Fibroblast of mammary gland (primary cell): ENCODE measurements around the gene PDXP.
"Not testable (repeated sequence)": the region's sequence is repeated elsewhere in the genome, so short reads cannot be mapped to it uniquely, and the experiment has no call there.

Experiments used
- DNase-seq: peaks from one replicate; pipeline ENCODE4 v3.0.0-alpha.2; 2010; ENCODE audit warnings: low read depth
- H3K4me3 ChIP-seq: 2 replicates; pipeline ENCODE4 v1.5.1; 2011; ENCODE audit warnings: low read depth, mild to moderate bottlenecking, low read length, moderate library complexity; ENCODE audit not compliant: control insufficient read depth
- TF ChIP-seq, protein P1 (sequence below): conservative IDR thresholded peaks from 2 replicates; pipeline ENCODE4 v1.5.1; 2011; ENCODE audit warnings: low read depth, low read length, inconsistent platforms; ENCODE audit not compliant: control insufficient read depth, insufficient read depth

PDXP gene, protein sequence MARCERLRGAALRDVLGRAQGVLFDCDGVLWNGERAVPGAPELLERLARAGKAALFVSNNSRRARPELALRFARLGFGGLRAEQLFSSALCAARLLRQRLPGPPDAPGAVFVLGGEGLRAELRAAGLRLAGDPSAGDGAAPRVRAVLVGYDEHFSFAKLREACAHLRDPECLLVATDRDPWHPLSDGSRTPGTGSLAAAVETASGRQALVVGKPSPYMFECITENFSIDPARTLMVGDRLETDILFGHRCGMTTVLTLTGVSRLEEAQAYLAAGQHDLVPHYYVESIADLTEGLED

DNA sequence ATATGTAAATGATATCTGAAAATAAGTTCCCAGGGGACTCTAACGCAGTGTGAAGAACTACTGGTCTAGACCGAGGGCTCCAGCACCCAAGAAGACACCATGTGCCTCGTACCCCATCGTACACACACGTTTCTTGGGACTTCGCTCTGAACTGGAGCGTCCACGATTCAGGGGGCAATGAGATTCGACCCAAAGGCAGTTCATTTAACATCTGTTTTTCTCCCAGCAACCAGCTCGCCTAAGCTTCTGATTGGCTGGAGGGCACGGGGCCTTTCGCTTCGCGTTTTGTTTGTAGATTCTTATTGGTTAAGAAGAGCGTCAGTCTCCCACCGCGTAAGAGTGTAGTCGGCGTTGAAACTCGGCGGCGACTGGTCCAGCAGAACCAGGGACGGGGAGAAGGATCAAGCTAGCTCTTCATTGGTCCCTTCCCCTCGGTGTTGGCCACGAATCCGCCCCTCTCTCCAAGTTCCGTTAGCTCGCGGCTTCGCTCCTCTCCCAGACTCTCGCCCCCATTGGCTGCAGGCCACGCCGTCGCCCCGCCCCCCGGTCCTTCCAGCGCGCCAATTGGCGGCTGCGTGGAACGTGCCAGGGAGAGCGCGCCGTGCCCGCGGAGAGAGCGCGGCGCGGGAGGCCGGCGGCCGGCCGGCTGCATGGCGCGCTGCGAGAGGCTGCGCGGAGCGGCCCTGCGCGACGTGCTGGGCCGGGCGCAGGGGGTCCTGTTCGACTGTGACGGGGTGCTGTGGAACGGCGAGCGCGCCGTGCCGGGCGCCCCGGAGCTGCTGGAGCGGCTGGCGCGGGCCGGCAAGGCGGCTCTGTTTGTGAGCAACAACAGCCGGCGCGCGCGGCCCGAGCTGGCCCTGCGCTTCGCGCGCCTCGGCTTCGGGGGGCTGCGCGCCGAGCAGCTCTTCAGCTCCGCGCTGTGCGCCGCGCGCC lies at the start of gene PDXP:
Gene PDXP, plus strand, starts transcription at position 591 of the 933 bp plus-strand sequence. Its CDS starts 60 bp downstream, at position 651.
- H3K4me3 ChIP-seq, result peak within 1 kb of the TSS; percentile 68
- DNase-seq, result peak; percentile 100
- TF ChIP-seq, protein P1, sequence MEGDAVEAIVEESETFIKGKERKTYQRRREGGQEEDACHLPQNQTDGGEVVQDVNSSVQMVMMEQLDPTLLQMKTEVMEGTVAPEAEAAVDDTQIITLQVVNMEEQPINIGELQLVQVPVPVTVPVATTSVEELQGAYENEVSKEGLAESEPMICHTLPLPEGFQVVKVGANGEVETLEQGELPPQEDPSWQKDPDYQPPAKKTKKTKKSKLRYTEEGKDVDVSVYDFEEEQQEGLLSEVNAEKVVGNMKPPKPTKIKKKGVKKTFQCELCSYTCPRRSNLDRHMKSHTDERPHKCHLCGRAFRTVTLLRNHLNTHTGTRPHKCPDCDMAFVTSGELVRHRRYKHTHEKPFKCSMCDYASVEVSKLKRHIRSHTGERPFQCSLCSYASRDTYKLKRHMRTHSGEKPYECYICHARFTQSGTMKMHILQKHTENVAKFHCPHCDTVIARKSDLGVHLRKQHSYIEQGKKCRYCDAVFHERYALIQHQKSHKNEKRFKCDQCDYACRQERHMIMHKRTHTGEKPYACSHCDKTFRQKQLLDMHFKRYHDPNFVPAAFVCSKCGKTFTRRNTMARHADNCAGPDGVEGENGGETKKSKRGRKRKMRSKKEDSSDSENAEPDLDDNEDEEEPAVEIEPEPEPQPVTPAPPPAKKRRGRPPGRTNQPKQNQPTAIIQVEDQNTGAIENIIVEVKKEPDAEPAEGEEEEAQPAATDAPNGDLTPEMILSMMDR, result no peak

DNA sequence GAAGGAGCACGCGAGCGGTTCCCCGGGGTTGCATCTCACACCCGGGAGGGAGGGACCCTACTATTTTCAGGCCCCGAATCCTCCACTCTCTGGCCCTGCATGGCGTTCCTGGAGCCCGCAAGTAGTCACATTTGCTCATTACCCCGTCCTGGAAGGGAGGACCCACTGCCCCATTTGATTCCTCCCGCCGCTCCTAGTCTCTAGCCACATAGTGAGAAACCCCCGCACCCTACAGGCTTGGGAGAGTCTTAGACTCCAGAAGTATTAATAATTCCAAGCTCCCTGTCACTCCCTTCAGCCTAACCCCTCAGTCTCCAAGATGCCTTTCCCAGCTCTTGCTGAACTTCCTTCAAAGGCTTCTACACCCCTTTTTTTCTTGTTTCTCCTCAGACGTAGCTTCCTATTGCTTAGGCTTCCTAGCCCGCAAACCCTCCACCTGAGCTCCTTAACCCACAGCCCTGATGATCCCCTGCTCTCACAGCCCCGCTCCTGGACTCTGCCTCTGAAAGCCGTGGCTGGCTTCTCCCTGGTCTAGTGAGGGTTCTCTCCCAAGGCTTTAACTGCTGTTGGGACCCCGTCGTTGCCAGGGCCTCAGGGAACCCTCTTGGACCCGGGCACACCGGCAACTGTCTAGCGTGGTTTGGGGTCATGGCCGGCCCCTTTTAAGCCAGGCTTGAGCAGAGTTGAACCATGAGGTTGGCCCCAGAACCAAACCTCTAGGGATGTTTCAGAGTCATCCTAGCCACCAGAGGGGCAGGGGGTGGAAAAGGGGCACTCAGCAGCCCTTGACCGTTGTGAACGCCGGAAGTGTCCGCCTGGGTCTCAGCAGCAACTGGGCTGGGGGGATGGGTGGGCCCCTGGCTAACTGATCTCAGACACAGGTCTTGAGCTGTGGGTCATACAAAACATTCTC lies 49.0 kb upstream of the PDXP start:
- H3K4me3 ChIP-seq, result peak overlapping the region; percentile 81
- peak; percentile 9 for DNase-seq
- TF ChIP-seq, protein P1, result no peak

DNA sequence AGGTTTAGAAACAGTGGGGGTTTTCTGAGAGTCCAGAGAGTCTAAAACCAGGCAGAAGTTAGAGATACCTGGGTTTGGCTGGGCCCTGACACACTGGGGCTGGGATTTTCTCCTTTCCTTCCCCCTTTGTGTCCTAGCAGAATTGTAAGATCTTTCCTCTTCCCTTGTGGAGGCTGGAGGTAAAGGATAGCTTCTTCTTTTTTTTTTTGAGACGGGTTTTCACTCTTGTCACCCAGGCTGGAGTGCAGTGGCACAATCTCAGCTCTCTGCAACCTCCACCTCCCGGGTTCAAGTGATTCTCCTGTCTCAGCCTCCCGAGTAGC lies 48.4 kb upstream of the PDXP start:
- peak overlapping the region; percentile 81 for H3K4me3 ChIP-seq
- DNase-seq, result not testable (repeated sequence)

DNA sequence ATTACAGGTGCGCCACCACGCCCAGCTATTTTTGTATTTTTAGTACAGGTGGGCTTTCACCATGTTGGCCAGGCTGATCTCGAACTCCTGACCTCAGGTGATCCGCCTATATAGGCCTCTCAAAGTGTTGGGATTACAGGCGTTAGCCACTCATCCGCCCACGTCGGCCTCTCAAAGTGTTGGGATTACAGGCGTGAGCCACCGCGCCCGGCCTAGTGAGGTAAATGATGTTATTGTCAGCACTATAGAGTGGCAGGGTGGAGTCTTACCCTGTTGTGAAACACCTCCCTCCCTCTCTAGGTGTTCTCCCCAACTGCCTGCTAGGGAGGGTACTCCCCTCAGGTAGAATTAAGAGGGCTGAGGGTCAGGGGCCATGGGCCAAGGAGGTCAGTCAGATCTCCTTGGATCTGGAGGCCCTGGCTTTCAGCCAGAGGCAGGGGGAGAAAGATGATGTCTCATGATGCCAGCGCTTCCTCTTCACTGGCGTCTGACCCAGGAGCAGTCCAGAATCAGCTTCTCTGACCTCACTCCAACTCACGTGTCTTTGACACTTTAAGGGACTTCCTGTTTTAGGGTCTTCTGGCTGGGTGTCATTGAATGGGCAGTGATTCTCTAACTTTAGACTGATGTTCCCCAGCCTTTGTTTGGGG lies 47.9 kb upstream of the PDXP start:
- TF ChIP-seq, protein P1, result no peak
- no peak overlapping the region for H3K4me3 ChIP-seq
- DNase-seq, result peak; percentile 10

DNA sequence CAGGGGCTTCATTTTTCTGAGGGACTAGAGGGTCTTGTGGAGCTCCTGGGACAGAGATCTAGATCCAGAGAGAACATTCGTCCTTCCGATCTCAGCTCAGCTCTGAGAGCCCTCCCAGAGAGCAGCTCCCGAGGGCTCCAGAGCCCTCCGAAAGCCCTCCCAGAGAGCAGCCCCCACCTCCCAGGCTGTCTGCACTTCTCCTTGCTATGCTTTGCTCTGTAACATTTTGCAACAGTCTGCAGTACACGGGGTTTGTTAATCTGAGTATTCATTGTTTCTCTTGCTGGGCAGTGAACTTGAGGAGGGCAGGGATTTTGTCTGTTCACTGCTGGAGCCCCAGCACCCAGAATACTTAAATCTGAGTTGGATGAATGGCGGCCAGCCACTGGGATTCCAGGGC lies 47.3 kb upstream of the PDXP start:
- no peak for DNase-seq
- no peak overlapping the region for H3K4me3 ChIP-seq
- TF ChIP-seq, protein P1, result no peak

DNA sequence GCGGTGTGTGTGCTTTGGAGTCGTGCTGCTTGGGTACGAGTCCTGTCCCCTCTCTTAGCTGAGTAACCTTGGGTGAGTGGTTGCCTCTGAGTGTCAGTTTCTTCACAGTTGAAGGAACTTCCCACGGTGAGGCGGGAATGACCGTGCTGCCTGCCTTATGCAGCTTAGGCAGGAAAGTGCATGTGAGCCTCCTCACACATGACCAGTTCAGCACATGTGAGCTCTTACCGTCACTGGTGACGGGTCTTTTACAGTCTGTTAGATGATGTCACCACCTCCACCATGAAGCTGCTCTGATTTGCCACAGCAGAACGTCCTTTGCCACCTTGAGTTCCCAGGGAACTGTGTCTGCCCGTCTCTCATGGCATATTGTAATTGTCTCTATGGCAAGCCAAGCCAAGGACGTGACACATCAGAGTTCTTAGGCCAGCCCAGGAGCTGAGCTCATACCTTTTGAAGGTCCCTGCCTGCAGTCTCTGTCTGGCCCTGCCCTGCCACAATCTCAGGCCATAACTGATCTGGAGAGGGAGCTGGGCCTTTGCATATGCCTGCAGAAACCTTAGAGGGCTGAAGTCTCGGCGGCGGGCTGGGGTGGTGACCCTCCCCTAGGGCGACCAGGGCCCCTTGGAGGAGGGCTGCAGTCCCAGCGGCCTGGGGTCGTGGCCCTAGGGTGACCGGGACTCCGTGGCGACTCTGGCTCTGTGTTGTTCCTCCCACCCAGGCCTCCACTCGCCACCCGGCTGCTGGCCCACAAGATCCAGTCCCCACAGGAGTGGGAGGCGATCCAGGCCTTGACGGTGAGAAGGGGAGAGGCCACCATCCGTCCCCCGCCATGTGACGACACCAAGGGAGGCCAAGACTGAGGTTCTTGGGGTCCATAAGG lies 42.1 kb upstream of the PDXP start:
- DNase-seq, result peak; percentile 48
- TF ChIP-seq, protein P1, result no peak
- H3K4me3 ChIP-seq, result no peak overlapping the region
